Esophagus squamous epithelium (tissue), 5 donors: Measurements from ENCODE around the gene PTPRN2. TPM values are rescaled to one million over a fixed set of nuclear protein-coding genes. Genes with fewer than 3 reads are reported as not detected.

ENCODE experiments used
- DNase-seq: peaks from one replicate; lab custom pipeline; 2025; lab: John Stamatoyannopoulos, UW
- H3K27ac ChIP-seq, 4 donors: fragments of 200-600 bp; sonication (generic); one replicate each; pipeline ENCODE4 v1.5.1; 2016 to 2019; ENCODE audit warnings: mild to moderate bottlenecking in 1 of 4
- H3K27me3 ChIP-seq, 4 donors: fragments of 200-600 bp; sonication (generic); 1 replicate in 3 of 4; 2 replicates in 1 of 4; pipeline versions ENCODE4 v1.5.1 to v1.6.0; 2017 to 2021; ENCODE audit warnings: antibody characterized with exemption in 1 of 4
- H3K36me3 ChIP-seq, 3 donors: fragments of 200-600 bp; sonication (generic); one replicate each; pipeline ENCODE4 v1.5.1; 2016 to 2019
- H3K4me1 ChIP-seq, 3 donors: fragments of 200-600 bp; sonication (generic); one replicate each; pipeline ENCODE4 v1.5.1; 2017 to 2019
- H3K4me3 ChIP-seq, 4 donors: fragments of 200-600 bp; sonication (generic); 1 replicate in 3 of 4; 2 replicates in 1 of 4; pipeline ENCODE4 v1.5.1; 2016 to 2019; ENCODE audit warnings: mild to moderate bottlenecking in 2 of 4, moderate library complexity in 1 of 4
- H3K9me3 ChIP-seq, 3 donors: fragments of 200-600 bp; sonication (generic); one replicate each; pipeline ENCODE4 v1.5.1; 2016 to 2019
- POLR2A ChIP-seq, 4 donors: fragments of 450-650 bp; IDR thresholded peaks; one replicate each; pipeline ENCODE4 v1.6.1; 2017; ENCODE audit warnings: antibody characterized with exemption in 4 of 4, mild to moderate bottlenecking in 4 of 4, moderate library complexity in 3 of 4
- WGBS, 2 donors: methylation state at CpG; one replicate each; pipeline ENCODE4 v1.1.5; 2018; 5-methylcytosine and 5-hydroxymethylcytosine counted together
- intact Hi-C: fragments of 100-400 bp; cut with DNase I; formaldehyde crosslinking; loops from one replicate; pipeline ENCODE4 v1.15.0; 2022
- total RNA-seq, 4 donors: library from RNA; depleted of rRNA; stranded (reverse); fragments of >200 nt; gene quantifications; one replicate each; pipeline ENCODE4 v1.1.0, GENCODE V29; 2016
- TF ChIP-seq, protein P1 (sequence below), 6 experiments: fragments of 450-650 bp in 4 of 6; fragments of 200-600 bp in 2 of 6; sonication (generic) in 2 of 6; IDR thresholded peaks; one replicate each; pipeline ENCODE4 v1.5.1; 2016 to 2019; ENCODE audit warnings: antibody characterized with exemption in 6 of 6, mild to moderate bottlenecking in 4 of 6, moderate library complexity in 4 of 6
- donor health status: DM: yes; HTN: yes; CAD: no.

PTPRN2 gene
- total RNA-seq, 4 donors from 2014 or later: 0.38 to 2.7 (median 1.0) TPM

DNA sequence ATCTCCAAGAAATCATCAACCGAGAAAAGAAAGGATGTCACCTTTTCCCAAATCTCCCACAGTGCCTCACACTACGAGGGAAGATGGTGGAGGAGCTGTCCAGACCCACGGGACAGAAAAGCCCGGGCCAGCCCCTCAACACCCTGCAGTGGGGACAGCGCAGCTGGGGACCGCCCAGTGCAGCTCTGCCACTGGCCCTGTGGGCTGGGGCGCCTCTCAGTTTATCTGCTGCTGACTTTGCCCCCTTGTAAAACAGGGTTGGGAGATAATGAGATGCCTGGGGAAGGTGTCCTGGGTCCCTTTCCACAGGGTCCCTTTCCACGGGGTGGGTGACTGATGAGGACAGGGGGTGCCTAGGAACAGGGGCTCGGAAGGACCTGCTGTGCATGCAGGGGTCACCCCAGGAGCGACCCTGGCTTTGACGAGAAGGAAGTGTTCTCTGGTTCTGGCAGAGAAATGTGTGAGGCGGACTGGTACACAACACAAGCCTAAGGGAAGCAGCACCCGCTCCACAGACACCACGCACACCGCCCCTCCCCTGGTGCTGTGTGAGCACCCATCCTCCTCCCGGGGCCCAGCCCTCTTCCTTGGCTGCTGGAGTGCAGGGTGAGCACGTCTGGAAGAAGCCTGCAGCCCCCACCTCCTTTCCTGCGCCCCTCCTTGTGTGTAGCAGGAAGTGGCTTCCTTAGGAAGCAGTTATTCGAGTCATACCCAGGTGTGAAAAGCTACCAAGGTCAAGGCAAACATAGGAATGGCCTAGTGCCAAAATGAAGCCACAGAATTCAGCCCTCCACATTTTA, 911.0 kb downstream of the PTPRN2 start:
- no peaks in the 10 kb centered on the region for H3K4me1 ChIP-seq
- H3K36me3 ChIP-seq: no peaks in the 10 kb centered on the region
- no peaks in the 10 kb centered on the region for H3K9me3 ChIP-seq
- no peak overlapping the region for H3K27ac ChIP-seq
- no peak overlapping the region for H3K4me3 ChIP-seq
- 50 to 64% methylated on average over 7 to 10 of the region's 19 CpGs for WGBS, 2 donors
- TF ChIP-seq, protein P1, sequence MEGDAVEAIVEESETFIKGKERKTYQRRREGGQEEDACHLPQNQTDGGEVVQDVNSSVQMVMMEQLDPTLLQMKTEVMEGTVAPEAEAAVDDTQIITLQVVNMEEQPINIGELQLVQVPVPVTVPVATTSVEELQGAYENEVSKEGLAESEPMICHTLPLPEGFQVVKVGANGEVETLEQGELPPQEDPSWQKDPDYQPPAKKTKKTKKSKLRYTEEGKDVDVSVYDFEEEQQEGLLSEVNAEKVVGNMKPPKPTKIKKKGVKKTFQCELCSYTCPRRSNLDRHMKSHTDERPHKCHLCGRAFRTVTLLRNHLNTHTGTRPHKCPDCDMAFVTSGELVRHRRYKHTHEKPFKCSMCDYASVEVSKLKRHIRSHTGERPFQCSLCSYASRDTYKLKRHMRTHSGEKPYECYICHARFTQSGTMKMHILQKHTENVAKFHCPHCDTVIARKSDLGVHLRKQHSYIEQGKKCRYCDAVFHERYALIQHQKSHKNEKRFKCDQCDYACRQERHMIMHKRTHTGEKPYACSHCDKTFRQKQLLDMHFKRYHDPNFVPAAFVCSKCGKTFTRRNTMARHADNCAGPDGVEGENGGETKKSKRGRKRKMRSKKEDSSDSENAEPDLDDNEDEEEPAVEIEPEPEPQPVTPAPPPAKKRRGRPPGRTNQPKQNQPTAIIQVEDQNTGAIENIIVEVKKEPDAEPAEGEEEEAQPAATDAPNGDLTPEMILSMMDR (IDR thresholded peaks at IDR 0.05): no peak
- no peak for TF ChIP-seq POLR2A (IDR thresholded peaks at IDR 0.05)
- intact Hi-C loops: no loop called here
- DNase-seq: no peak
- peaks cover 0 to 72% (median 0%) of the 10 kb centered on the region in 4 donors for H3K27me3 ChIP-seq

DNA sequence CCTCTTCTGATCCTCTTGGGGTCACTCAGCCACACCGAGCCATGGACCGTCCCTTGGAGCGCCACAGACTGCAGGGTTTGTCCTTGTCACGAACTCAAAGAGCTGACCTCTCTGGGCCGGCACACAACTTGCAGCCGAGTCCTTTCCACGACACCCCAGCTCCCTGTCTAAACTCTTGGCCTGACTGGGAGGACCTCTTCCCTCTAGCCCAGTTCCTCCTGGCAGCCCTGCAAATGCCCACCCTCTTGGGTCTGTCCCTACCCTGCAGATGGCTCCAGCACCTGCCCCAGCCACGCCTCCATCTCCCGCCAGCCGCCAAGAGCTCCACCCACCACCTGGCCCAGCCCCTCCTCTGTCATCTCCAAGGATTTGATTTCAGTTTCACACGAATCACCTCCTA, 911.6 kb downstream of the PTPRN2 start:
- WGBS, 2 donors: 81 to 84% methylated on average over 8 to 11 of the region's 11 CpGs
- no peak overlapping the region for H3K27ac ChIP-seq
- intact Hi-C loops: no loop called here
- no peak overlapping the region for H3K4me3 ChIP-seq
- H3K36me3 ChIP-seq: no peaks in the 10 kb centered on the region
- H3K4me1 ChIP-seq: no peaks in the 10 kb centered on the region
- no peaks in the 10 kb centered on the region for H3K9me3 ChIP-seq
- TF ChIP-seq, protein P1 (IDR thresholded peaks at IDR 0.05): no peak
- no peak for TF ChIP-seq POLR2A (IDR thresholded peaks at IDR 0.05)
- no peak for DNase-seq
- H3K27me3 ChIP-seq: peaks cover 0 to 67% (median 0%) of the 10 kb centered on the region in 4 donors

GRCh38 chr7:157675427-157675927, 912.1 kb downstream of the PTPRN2 start:
- no peak overlapping the region for H3K27ac ChIP-seq
- no peaks in the 10 kb centered on the region for H3K9me3 ChIP-seq
- intact Hi-C loops: no loop called here
- no peak for DNase-seq
- 81 to 91% methylated on average over 12 to 15 of the region's 21 CpGs for WGBS, 2 donors
- no peaks in the 10 kb centered on the region for H3K36me3 ChIP-seq
- no peaks in the 10 kb centered on the region for H3K4me1 ChIP-seq
- peaks cover 0 to 66% (median 0%) of the 10 kb centered on the region in 4 donors for H3K27me3 ChIP-seq
- TF ChIP-seq, protein P1 (IDR thresholded peaks at IDR 0.05): no peak
- no peak for TF ChIP-seq POLR2A (IDR thresholded peaks at IDR 0.05)
- H3K4me3 ChIP-seq: no peak overlapping the region

GRCh38 chr7:157674715-157675426, 912.8 kb downstream of the PTPRN2 start:
- peaks cover 0 to 62% (median 0%) of the 10 kb centered on the region in 4 donors for H3K27me3 ChIP-seq
- no peak overlapping the region for H3K4me3 ChIP-seq
- intact Hi-C loops: no loop called here
- no peak for DNase-seq
- no peak overlapping the region for H3K27ac ChIP-seq
- WGBS, 2 donors: 83 to 87% methylated on average over 8 to 14 of the region's 30 CpGs
- no peaks in the 10 kb centered on the region for H3K4me1 ChIP-seq
- no peaks in the 10 kb centered on the region for H3K9me3 ChIP-seq
- H3K36me3 ChIP-seq: no peaks in the 10 kb centered on the region
- TF ChIP-seq POLR2A (IDR thresholded peaks at IDR 0.05): no peak
- TF ChIP-seq, protein P1 (IDR thresholded peaks at IDR 0.05): no peak
